GM10248 (cell line): Measurements from ENCODE around the gene WDR93.

Source experiments
- CTCF ChIA-PET: fragments of 300-600 bp; sonication (Branson Sonifier 250); formaldehyde crosslinking; extraction: SDS; loops from one replicate; lab custom pipeline; 2021; ENCODE audit warnings: antibody characterized with exemption; lab: Yijun Ruan, JAX
- POLR2A ChIA-PET: fragments of 350-650 bp; sonication (Branson Sonifier 250); formaldehyde crosslinking; extraction: SDS; loops from one replicate; lab custom pipeline; 2020; ENCODE audit warnings: antibody characterized with exemption; lab: Yijun Ruan, JAX
- DNase-seq: peaks from one replicate; pipeline ENCODE4 v3.0.0; 2012; ENCODE audit errors: extremely low spot score
- CTCF ChIP-seq: IDR thresholded peaks from 2 replicates; pipeline ENCODE4 v1.5.1; 2012; ENCODE audit warnings: mild to moderate bottlenecking, low read depth; ENCODE audit errors: extremely low read depth, missing control alignments, control extremely low read depth

WDR93 gene

GRCh38 chr15:89647191-89647851, 43.3 kb upstream of the WDR93 start:
- ChIA-PET CTCF (interaction anchor here (0.8 to 5.1 kb wide), 13 partner anchors 10 to 288 kb away, joined by 3 to 36 read pairs (median 4); no protein-coding TSS in a partner anchor), POLR2A (no interaction called here)
- DNase-seq, result peak; percentile 88
- TF ChIP-seq CTCF, result peak; percentile 92

- no peak for TF ChIP-seq CTCF
- no peak for DNase-seq
- POLR2A ChIA-PET, result no interaction called here
- CTCF ChIA-PET, result interaction anchor here (0.9 to 5.1 kb wide), 10 partner anchors 10 to 46 kb away, joined by 3 to 36 read pairs (median 4); no protein-coding TSS in a partner anchor
Measured at GRCh38 chr15:89648106-89649012, 42.3 kb upstream of the WDR93 start.

- no peak for TF ChIP-seq CTCF
- CTCF ChIA-PET, result interaction anchor here (1.0 to 1.5 kb wide), 2 partner anchors 9 to 12 kb away, joined by 3 read pairs; no protein-coding TSS in a partner anchor
- POLR2A ChIA-PET, result no interaction called here
- no peak for DNase-seq
Measured at GRCh38 chr15:89649013-89649625, 41.5 kb upstream of the WDR93 start.

- DNase-seq, result no peak
- CTCF ChIA-PET, result interaction anchor here (1.0 to 1.5 kb wide), 2 partner anchors 9 to 12 kb away, joined by 3 read pairs; no protein-coding TSS in a partner anchor
- TF ChIP-seq CTCF, result no peak
- POLR2A ChIA-PET, result no interaction called here
Measured at GRCh38 chr15:89649716-89650115, 40.9 kb upstream of the WDR93 start.

GRCh38 chr15:89652131-89652530, 38.5 kb upstream of the WDR93 start:
- ChIA-PET POLR2A (no interaction called here), CTCF (no interaction called here)
- DNase-seq, result no peak
- TF ChIP-seq CTCF, result no peak

GRCh38 chr15:89652666-89653065, 37.9 kb upstream of the WDR93 start:
- no peak for DNase-seq
- ChIA-PET POLR2A (no interaction called here), CTCF (no interaction called here)
- no peak for TF ChIP-seq CTCF
